Loucy (cell line): ENCODE measurements around the gene ZIC2.
A peak's percentile ranks its signal among the peaks of the same experiment; 100 is the strongest.

Experiments used
- H2AFZ ChIP-seq: fragments of 200-600 bp; sonication (generic); 2 replicates; pipeline ENCODE4 v1.6.0; 2016; ENCODE audit warnings: antibody characterized with exemption, mild to moderate bottlenecking, low read length, moderate library complexity
- H3F3A ChIP-seq: fragments of 200-600 bp; 2 replicates; pipeline ENCODE4 v1.6.0; 2016; ENCODE audit warnings: antibody characterized with exemption, low read depth, mild to moderate bottlenecking
- H3K27me3 ChIP-seq: fragments of 200-600 bp; sonication (generic); 2 replicates; pipeline ENCODE4 v1.6.1; 2014; ENCODE audit warnings: low read length, mild to moderate bottlenecking; ENCODE audit not compliant: insufficient read depth, poor library complexity, severe bottlenecking
- H3K36me3 ChIP-seq: fragments of 200-600 bp; sonication (generic); 2 replicates; pipeline ENCODE4 v1.6.1; 2016; ENCODE audit warnings: low read length; ENCODE audit not compliant: insufficient read depth
- H3K4me1 ChIP-seq: fragments of 200-600 bp; sonication (generic); 2 replicates; pipeline ENCODE4 v1.5.1; 2014; ENCODE audit warnings: low read length, mild to moderate bottlenecking; ENCODE audit not compliant: insufficient read depth, poor library complexity, severe bottlenecking
- H3K4me2 ChIP-seq: fragments of 200-600 bp; sonication (generic); 2 replicates; pipeline ENCODE4 v1.6.0; 2014; ENCODE audit warnings: antibody characterized with exemption, low read length, low read depth, mild to moderate bottlenecking; ENCODE audit not compliant: poor library complexity, severe bottlenecking
- H3K4me3 ChIP-seq: fragments of 200-600 bp; sonication (generic); 2 replicates; pipeline ENCODE4 v1.5.1; 2014; ENCODE audit warnings: low read length, mild to moderate bottlenecking, mixed read lengths; ENCODE audit not compliant: poor library complexity, severe bottlenecking
- H3K79me2 ChIP-seq: fragments of 200-600 bp; sonication (generic); 2 replicates; pipeline ENCODE4 v1.6.1; 2014; ENCODE audit warnings: low read length; ENCODE audit not compliant: insufficient read depth
- H3K9ac ChIP-seq: fragments of 200-600 bp; sonication (generic); 2 replicates; pipeline ENCODE4 v1.6.0; 2014; ENCODE audit warnings: mild to moderate bottlenecking, low read depth, low read length, moderate library complexity; ENCODE audit not compliant: poor library complexity, severe bottlenecking
- H3K9me2 ChIP-seq: fragments of 200-600 bp; sonication (generic); replicated peaks from 2 replicates; pipeline ENCODE4 v1.6.1; 2016; ENCODE audit warnings: low read depth, low read length, mixed read lengths
- H3K9me3 ChIP-seq: fragments of 200-600 bp; sonication (generic); 2 replicates; pipeline ENCODE4 v1.6.1; 2014; ENCODE audit warnings: mild to moderate bottlenecking, antibody characterized with exemption, low read length, low read depth; ENCODE audit not compliant: insufficient read depth
- H4K20me1 ChIP-seq: fragments of 200-600 bp; sonication (generic); 2 replicates; pipeline ENCODE4 v1.6.0; 2014; ENCODE audit warnings: antibody characterized with exemption, low read length, mild to moderate bottlenecking; ENCODE audit not compliant: insufficient read depth, poor library complexity, severe bottlenecking
- CTCF ChIP-seq: fragments of 200-600 bp; sonication (generic); conservative IDR thresholded peaks from 2 replicates; pipeline ENCODE4 v1.5.1; 2014; ENCODE audit warnings: mild to moderate bottlenecking, antibody characterized with exemption, low read length
- EZH2phosphoT487 ChIP-seq: fragments of 200-600 bp; IDR thresholded peaks from 2 replicates; pipeline ENCODE4 v1.6.1; 2018; ENCODE audit warnings: antibody characterized with exemption, mild to moderate bottlenecking, moderate library complexity, borderline replicate concordance

Gene ZIC2

GRCh38 chr13:99991828-99992775 lies 10.5 kb downstream of the ZIC2 start:
- peak overlapping the region; percentile 20 for H3K4me2 ChIP-seq
- no peaks in the 10 kb centered on the region for H3K36me3 ChIP-seq
- no peaks in the 10 kb centered on the region for H3K9me2 ChIP-seq
- TF ChIP-seq CTCF (no peak), EZH2phosphoT487 (no peak)
- no peak overlapping the region for H3K9ac ChIP-seq
- H3F3A ChIP-seq = no peaks in the 10 kb centered on the region
- no peaks in the 10 kb centered on the region for H3K9me3 ChIP-seq
- H3K4me3 ChIP-seq = no peak overlapping the region
- H3K79me2 ChIP-seq = no peaks in the 10 kb centered on the region
- no peaks in the 10 kb centered on the region for H4K20me1 ChIP-seq
- H3K4me1 ChIP-seq = peaks cover 8% of the 10 kb centered on the region
- no peaks in the 10 kb centered on the region for H3K27me3 ChIP-seq
- H2AFZ ChIP-seq = no peak overlapping the region

GRCh38 chr13:99992949-99993351 lies 11.4 kb downstream of the ZIC2 start:
- Histone ChIP-seq H3K9ac (no peak overlapping the region), H4K20me1 (no peaks in the 10 kb centered on the region), H3K79me2 (no peaks in the 10 kb centered on the region), H3K4me1 (peaks cover 6% of the 10 kb centered on the region), H3K36me3 (no peaks in the 10 kb centered on the region), H3K27me3 (no peaks in the 10 kb centered on the region), H3K4me3 (no peak overlapping the region), H2AFZ (peak overlapping the region; percentile 20; the same call in 1 of the 2 replicates), H3F3A (no peaks in the 10 kb centered on the region), H3K9me2 (no peaks in the 10 kb centered on the region), H3K9me3 (no peaks in the 10 kb centered on the region), H3K4me2 (peak overlapping the region; percentile 20)
- TF ChIP-seq EZH2phosphoT487 (no peak), CTCF (no peak)

GRCh38 chr13:99993660-99994637 lies 12.4 kb downstream of the ZIC2 start:
- no peak overlapping the region for H3K4me3 ChIP-seq
- H3K4me2 ChIP-seq = no peak overlapping the region
- TF ChIP-seq EZH2phosphoT487 (no peak), CTCF (no peak)
- H3K9me3 ChIP-seq = no peaks in the 10 kb centered on the region
- H3K4me1 ChIP-seq = peaks cover 6% of the 10 kb centered on the region
- H3K9me2 ChIP-seq = no peaks in the 10 kb centered on the region
- H3K9ac ChIP-seq = no peak overlapping the region
- no peaks in the 10 kb centered on the region for H3K79me2 ChIP-seq
- H3K36me3 ChIP-seq = no peaks in the 10 kb centered on the region
- no peaks in the 10 kb centered on the region for H3F3A ChIP-seq
- no peaks in the 10 kb centered on the region for H4K20me1 ChIP-seq
- H2AFZ ChIP-seq = no peak overlapping the region
- no peaks in the 10 kb centered on the region for H3K27me3 ChIP-seq
